ENCODE measurements around the gene ABI3BP.

ABI3BP gene

GRCh38 chr3:100941451-100941850 lies 51.8 kb downstream of the ABI3BP start:
- no peak for DNase-seq (ENCODE audit: low read depth in 2 of 2)

- no peak for DNase-seq (ENCODE audit: low read depth in 2 of 2)
These were observed 52.2 kb downstream of the ABI3BP start for GRCh38 chr3:100941041-100941440.

GRCh38 chr3:100936931-100937330 lies 56.3 kb downstream of the ABI3BP start:
- no peak for DNase-seq (ENCODE audit: low read depth in 2 of 2)

GRCh38 chr3:100932491-100932890 lies 60.7 kb downstream of the ABI3BP start:
- no peak for DNase-seq (ENCODE audit: low read depth in 2 of 2)

- DNase-seq (ENCODE audit: low read depth in 2 of 2): no peak
These were observed 64.4 kb downstream of the ABI3BP start for GRCh38 chr3:100928638-100929428.

GRCh38 chr3:100927775-100928174 lies 65.4 kb downstream of the ABI3BP start:
- no peak for DNase-seq (ENCODE audit: low read depth in 2 of 2)

GRCh38 chr3:100915706-100916495 lies 77.3 kb downstream of the ABI3BP start:
- no peak for DNase-seq (ENCODE audit: low read depth in 2 of 2)

- DNase-seq (ENCODE audit: low read depth in 2 of 2): no peak
These were observed 79.2 kb downstream of the ABI3BP start for GRCh38 chr3:100913870-100914648.

- DNase-seq (ENCODE audit: low read depth in 2 of 2): no peak
These were observed 80.2 kb downstream of the ABI3BP start for GRCh38 chr3:100912976-100913545.

GRCh38 chr3:100912571-100912970 lies 80.7 kb downstream of the ABI3BP start:
- no peak for DNase-seq (ENCODE audit: low read depth in 2 of 2)

- no peak for DNase-seq (ENCODE audit: low read depth in 2 of 2)
These were observed 81.3 kb downstream of the ABI3BP start for GRCh38 chr3:100911956-100912355.

- DNase-seq (ENCODE audit: low read depth in 2 of 2): no peak
These were observed 82.2 kb downstream of the ABI3BP start for GRCh38 chr3:100910986-100911385.

GRCh38 chr3:100902572-100902971 lies 90.6 kb downstream of the ABI3BP start:
- no peak for DNase-seq (ENCODE audit: low read depth in 2 of 2)

- no peak for DNase-seq (ENCODE audit: low read depth in 2 of 2)
These were observed 92.4 kb downstream of the ABI3BP start for GRCh38 chr3:100900671-100901335.

GRCh38 chr3:100899440-100900091 lies 93.7 kb downstream of the ABI3BP start:
- DNase-seq (ENCODE audit: low read depth in 2 of 2): no peak

GRCh38 chr3:100898681-100899080 lies 94.5 kb downstream of the ABI3BP start:
- DNase-seq (ENCODE audit: low read depth in 2 of 2): no peak

- DNase-seq (ENCODE audit: low read depth in 2 of 2): no peak
These were observed 96.2 kb downstream of the ABI3BP start for GRCh38 chr3:100896994-100897393.

- no peak for DNase-seq (ENCODE audit: low read depth in 2 of 2)
These were observed 99.6 kb downstream of the ABI3BP start for GRCh38 chr3:100893590-100893989.

- DNase-seq (ENCODE audit: low read depth in 2 of 2): no peak
These were observed 100.1 kb downstream of the ABI3BP start for GRCh38 chr3:100893108-100893507.

GRCh38 chr3:100891827-100892226 lies 101.4 kb downstream of the ABI3BP start:
- no peak for DNase-seq (ENCODE audit: low read depth in 2 of 2)

GRCh38 chr3:100891033-100891432 lies 102.2 kb downstream of the ABI3BP start:
- DNase-seq (ENCODE audit: low read depth in 2 of 2): no peak

All from activated CD4-positive, alpha-beta T cell treated with anti-CD3 and anti-CD28 coated beads for 24 hours (primary cell).